Measurements from ENCODE around the gene SANBR. TPM values are rescaled to one million over a fixed set of nuclear protein-coding genes. Genes with fewer than 3 reads are reported as not detected.

Gene SANBR
- total and polyA plus RNA-seq, 2 of the 13 experiments (the other 11 are each of a cell fraction or from before 2014, with no cell fraction given) = 9.8 to 20.9 TPM

GRCh38 chr2:61065714-61066709 is at the start of gene SANBR (continued):
- TF ChIP-seq PATZ1 (CRISPR knock-in tag; IDR thresholded peaks at IDR 0.05) = peak; percentile 92
- TF ChIP-seq ZSCAN31 (CRISPR knock-in tag; IDR thresholded peaks at IDR 0.05; ENCODE audit: low read depth) = peak; percentile 77
- TF ChIP-seq SRSF1 (optimal IDR thresholded peaks at IDR 0.05; ENCODE audit: low read depth, low read length) = peak; percentile 25
- TF ChIP-seq MAZ (IDR thresholded peaks at IDR 0.05; ENCODE audit: borderline replicate concordance, low read depth, low read length) = peak; percentile 70
- TF ChIP-seq MAZ (CRISPR knock-in tag; IDR thresholded peaks at IDR 0.05; ENCODE audit: low read depth) = peak; percentile 99
- TF ChIP-seq ZNF780A (CRISPR knock-in tag; IDR thresholded peaks at IDR 0.05) = 0 out of 2 replicates have a peak, but pooled peaks have one; percentile 74
- TF ChIP-seq MED13 (CRISPR knock-in tag; IDR thresholded peaks at IDR 0.05) = no peak
- peak; percentile 79 for TF ChIP-seq ZNF883 (CRISPR knock-in tag; IDR thresholded peaks at IDR 0.05; ENCODE audit: not compliant biosample characterization)
- no peak for TF ChIP-seq RFX3 (CRISPR knock-in tag; IDR thresholded peaks at IDR 0.05)
- peak; percentile 21; the same call in 1 of the 2 replicates for TF ChIP-seq ZBTB1 (CRISPR knock-in tag; IDR thresholded peaks at IDR 0.05; ENCODE audit: borderline replicate concordance)
- TF ChIP-seq, protein P1, sequence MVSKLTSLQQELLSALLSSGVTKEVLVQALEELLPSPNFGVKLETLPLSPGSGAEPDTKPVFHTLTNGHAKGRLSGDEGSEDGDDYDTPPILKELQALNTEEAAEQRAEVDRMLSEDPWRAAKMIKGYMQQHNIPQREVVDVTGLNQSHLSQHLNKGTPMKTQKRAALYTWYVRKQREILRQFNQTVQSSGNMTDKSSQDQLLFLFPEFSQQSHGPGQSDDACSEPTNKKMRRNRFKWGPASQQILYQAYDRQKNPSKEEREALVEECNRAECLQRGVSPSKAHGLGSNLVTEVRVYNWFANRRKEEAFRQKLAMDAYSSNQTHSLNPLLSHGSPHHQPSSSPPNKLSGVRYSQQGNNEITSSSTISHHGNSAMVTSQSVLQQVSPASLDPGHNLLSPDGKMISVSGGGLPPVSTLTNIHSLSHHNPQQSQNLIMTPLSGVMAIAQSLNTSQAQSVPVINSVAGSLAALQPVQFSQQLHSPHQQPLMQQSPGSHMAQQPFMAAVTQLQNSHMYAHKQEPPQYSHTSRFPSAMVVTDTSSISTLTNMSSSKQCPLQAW (CRISPR knock-in tag; IDR thresholded peaks at IDR 0.05) = 0 out of 2 replicates have a peak, but pooled peaks have one; percentile 18
